Right lobe of liver (tissue), 6 donors: ENCODE results near the gene GALNT16. TPM values are rescaled to one million over a fixed set of nuclear protein-coding genes. Genes with fewer than 3 reads are reported as not detected.

Experiments used
- ATAC-seq, 4 donors: fragments of 200-7000 bp; cut with Tn5 transposase; one replicate each; pipeline ENCODE4 v1.9.1; 2020; ENCODE audit warnings: mild to moderate bottlenecking in 4 of 4, moderate library complexity in 4 of 4
- DNase-seq, 3 donors: peaks; one replicate each; pipeline ENCODE4 v3.0.0-alpha.2; 2020
- H3K27ac ChIP-seq, 3 donors: fragments of 200-600 bp; one replicate each; pipeline ENCODE4 v1.8.0; 2022
- H3K27me3 ChIP-seq, 2 donors: fragments of 200-600 bp; one replicate each; pipeline ENCODE4 v1.8.0; 2022
- H3K36me3 ChIP-seq, 4 donors: fragments of 200-600 bp; sonication (generic) in 1 of 4; one replicate each; pipeline versions ENCODE4 v1.5.1 to v1.8.0; 2017 to 2022; ENCODE audit warnings: control low read depth in 1 of 4
- H3K4me1 ChIP-seq, 4 donors: fragments of 200-600 bp; sonication (generic) in 1 of 4; one replicate each; pipeline versions ENCODE4 v1.5.1 to v1.8.0; 2017 to 2022; ENCODE audit warnings: control low read depth in 1 of 4
- H3K4me3 ChIP-seq, 3 donors: fragments of 200-600 bp; one replicate each; pipeline ENCODE4 v1.8.0; 2022
- H3K9me3 ChIP-seq, 4 donors: fragments of 200-600 bp; sonication (generic) in 1 of 4; one replicate each; pipeline versions ENCODE4 v1.5.1 to v1.8.0; 2017 to 2022; ENCODE audit warnings: control low read depth in 1 of 4
- POLR2A ChIP-seq: fragments of 450-650 bp; IDR thresholded peaks from one replicate; pipeline ENCODE4 v1.6.1; 2017; ENCODE audit warnings: antibody characterized with exemption, mild to moderate bottlenecking
- WGBS: methylation state at CpG from one replicate; pipeline ENCODE4 v1.1.6; 2018; ENCODE audit warnings: low coverage, low lambda C conversion rate; ENCODE audit not compliant: insufficient coverage; ENCODE audit errors: missing lambda C conversion rate; 5-methylcytosine and 5-hydroxymethylcytosine counted together
- intact Hi-C, 2 donors: fragments of 100-400 bp; cut with DNase I; formaldehyde crosslinking; loops; one replicate each; pipeline versions ENCODE4 v1.11.2 to v1.14.1; 2022
- total RNA-seq, 6 experiments: library from RNA; depleted of rRNA in 2 of 6; stranded (reverse); fragments of >200 nt in 2 of 6; fragmentation: NEBNext Ultra II Directional in 3 of 6; extraction: Animal tissue kit (Norgen Biotek cat#: 25700) in 3 of 6; gene quantifications; one replicate each; pipeline versions ENCODE4 v1.1.0 to v1.2.4, GENCODE V29; 2016 to 2023
- TF ChIP-seq, protein P1 (sequence below), 4 donors: fragments of 200-600 bp in 3 of 4; fragments of 450-650 bp in 1 of 4; IDR thresholded peaks; one replicate each; pipeline versions ENCODE4 v1.5.1 to v1.8.0; 2016 to 2022; ENCODE audit warnings: antibody characterized with exemption in 4 of 4, mild to moderate bottlenecking in 2 of 4
- donor health status: DM: no; HTN: yes; CAD: no.
- donor health status: DM: no; HTN: no; CAD: no.
- donor health status: DM: no; HTN: no; CAD: no.
- donor health status: DM: no; HTN: yes; CAD: no.
- donor health status: DM: no; HTN: yes; CAD: no.

Gene GALNT16
- total RNA-seq, 6 experiments from 2014 or later: 0.37 to 1.7 (median 0.94) TPM

DNA sequence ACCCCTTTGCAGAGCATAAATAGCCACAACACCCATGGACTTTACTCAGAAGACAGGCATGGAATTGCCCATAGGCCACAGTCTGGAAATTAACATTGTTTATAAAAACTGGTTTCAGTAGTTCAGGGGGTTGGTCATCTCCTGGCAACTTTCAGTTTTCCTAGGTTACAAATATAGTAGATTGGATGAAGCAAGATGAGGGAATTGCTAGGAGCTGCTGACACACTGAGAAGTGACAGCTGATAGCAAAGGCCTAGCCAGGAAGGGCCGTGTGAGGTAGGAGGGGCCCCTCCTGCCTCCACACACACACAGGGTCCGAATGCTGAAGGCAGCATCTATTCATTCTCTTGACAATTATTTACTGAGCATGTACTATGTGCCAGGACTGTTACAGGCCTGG is 8.3 kb downstream of the GALNT16 start:
- Histone ChIP-seq H3K36me3 (no peaks in the 10 kb centered on the region), H3K27me3 (no peaks in the 10 kb centered on the region), H3K27ac (no peak overlapping the region), H3K4me3 (no peak overlapping the region), H3K4me1 (no peaks in the 10 kb centered on the region), H3K9me3 (no peaks in the 10 kb centered on the region)
- intact Hi-C loops: loop anchor here in 1 of 2 donors (10.0 kb wide), 1 partner anchor 197 kb away; no protein-coding TSS in a partner anchor
- DNase-seq (no peak), ATAC-seq (no peak)
- no peak for TF ChIP-seq POLR2A
- TF ChIP-seq, protein P1, sequence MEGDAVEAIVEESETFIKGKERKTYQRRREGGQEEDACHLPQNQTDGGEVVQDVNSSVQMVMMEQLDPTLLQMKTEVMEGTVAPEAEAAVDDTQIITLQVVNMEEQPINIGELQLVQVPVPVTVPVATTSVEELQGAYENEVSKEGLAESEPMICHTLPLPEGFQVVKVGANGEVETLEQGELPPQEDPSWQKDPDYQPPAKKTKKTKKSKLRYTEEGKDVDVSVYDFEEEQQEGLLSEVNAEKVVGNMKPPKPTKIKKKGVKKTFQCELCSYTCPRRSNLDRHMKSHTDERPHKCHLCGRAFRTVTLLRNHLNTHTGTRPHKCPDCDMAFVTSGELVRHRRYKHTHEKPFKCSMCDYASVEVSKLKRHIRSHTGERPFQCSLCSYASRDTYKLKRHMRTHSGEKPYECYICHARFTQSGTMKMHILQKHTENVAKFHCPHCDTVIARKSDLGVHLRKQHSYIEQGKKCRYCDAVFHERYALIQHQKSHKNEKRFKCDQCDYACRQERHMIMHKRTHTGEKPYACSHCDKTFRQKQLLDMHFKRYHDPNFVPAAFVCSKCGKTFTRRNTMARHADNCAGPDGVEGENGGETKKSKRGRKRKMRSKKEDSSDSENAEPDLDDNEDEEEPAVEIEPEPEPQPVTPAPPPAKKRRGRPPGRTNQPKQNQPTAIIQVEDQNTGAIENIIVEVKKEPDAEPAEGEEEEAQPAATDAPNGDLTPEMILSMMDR (IDR thresholded peaks at IDR 0.05): no peak
- 17% methylated on average over 1 of the region's 2 CpGs for WGBS

- H3K27me3 ChIP-seq: no peaks in the 10 kb centered on the region
- no peak overlapping the region for H3K27ac ChIP-seq
- H3K4me1 ChIP-seq: no peaks in the 10 kb centered on the region
- H3K4me3 ChIP-seq: no peak overlapping the region
- TF ChIP-seq POLR2A: no peak
- TF ChIP-seq, protein P1 (IDR thresholded peaks at IDR 0.05): no peak
- H3K9me3 ChIP-seq: no peaks in the 10 kb centered on the region
- 65% methylated on average over 4 of the region's 4 CpGs for WGBS
- no peak for ATAC-seq
- DNase-seq: no peak
- intact Hi-C loops: loop anchor here in 1 of 2 donors (10.0 kb wide), 1 partner anchor 196 kb away; no protein-coding TSS in a partner anchor
- no peaks in the 10 kb centered on the region for H3K36me3 ChIP-seq
Measured at GRCh38 chr14:69268763-69269162, 8.8 kb downstream of the GALNT16 start.

GRCh38 chr14:69269381-69269780 is 9.4 kb downstream of the GALNT16 start:
- intact Hi-C loops: loop anchor here in 1 of 2 donors (10.0 kb wide), 1 partner anchor 195 kb away; no protein-coding TSS in a partner anchor

DNA sequence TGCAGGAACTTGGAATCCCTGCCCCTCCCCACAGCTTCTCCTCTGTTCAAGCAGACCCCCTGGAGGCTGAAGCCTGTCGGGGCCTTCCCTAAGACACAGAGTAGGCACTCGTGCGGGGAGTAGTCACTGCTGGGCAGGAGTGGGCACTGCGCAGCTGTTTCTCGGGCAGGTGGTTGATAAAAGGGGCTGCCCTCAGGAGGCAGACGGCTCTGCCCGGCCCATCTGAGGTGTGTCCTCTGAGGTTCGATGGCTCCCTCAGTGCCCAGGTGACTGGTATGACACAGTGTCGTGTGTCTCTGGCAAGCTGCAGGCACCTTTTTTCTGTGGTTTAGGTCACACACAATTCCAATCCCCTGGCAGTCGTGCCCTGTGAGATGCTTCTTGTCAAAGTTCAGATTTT is 10.1 kb downstream of the GALNT16 start:
- intact Hi-C loops: no loop called here
- Histone ChIP-seq H3K36me3 (no peaks in the 10 kb centered on the region), H3K4me3 (no peak overlapping the region), H3K27ac (no peak overlapping the region), H3K4me1 (no peaks in the 10 kb centered on the region), H3K27me3 (no peaks in the 10 kb centered on the region), H3K9me3 (no peaks in the 10 kb centered on the region)
- ATAC-seq (no peak), DNase-seq (no peak)
- TF ChIP-seq, protein P1 (IDR thresholded peaks at IDR 0.05): no peak
- TF ChIP-seq POLR2A: no peak
- 0% methylated on average over 1 of the region's 10 CpGs for WGBS

More at GRCh38 chr14:69269381-69269780, 9.4 kb downstream of the GALNT16 start:
- Histone ChIP-seq H3K4me3 (no peak overlapping the region), H3K27me3 (no peaks in the 10 kb centered on the region), H3K36me3 (no peaks in the 10 kb centered on the region), H3K9me3 (no peaks in the 10 kb centered on the region), H3K4me1 (no peaks in the 10 kb centered on the region), H3K27ac (no peak overlapping the region)
- no peak for TF ChIP-seq POLR2A
- TF ChIP-seq, protein P1 (IDR thresholded peaks at IDR 0.05): no peak
- 33% methylated on average over 1 of the region's 1 CpG for WGBS
- DNase-seq: no peak
- no peak for ATAC-seq
